ENCODE data around the gene MAPK13.
A peak's percentile ranks its signal among the peaks of the same experiment; 100 is the strongest.
"Not testable (repeated sequence)": the region's sequence is repeated elsewhere in the genome, so short reads cannot be mapped to it uniquely, and the experiment has no call there.

MAPK13 gene

DNA sequence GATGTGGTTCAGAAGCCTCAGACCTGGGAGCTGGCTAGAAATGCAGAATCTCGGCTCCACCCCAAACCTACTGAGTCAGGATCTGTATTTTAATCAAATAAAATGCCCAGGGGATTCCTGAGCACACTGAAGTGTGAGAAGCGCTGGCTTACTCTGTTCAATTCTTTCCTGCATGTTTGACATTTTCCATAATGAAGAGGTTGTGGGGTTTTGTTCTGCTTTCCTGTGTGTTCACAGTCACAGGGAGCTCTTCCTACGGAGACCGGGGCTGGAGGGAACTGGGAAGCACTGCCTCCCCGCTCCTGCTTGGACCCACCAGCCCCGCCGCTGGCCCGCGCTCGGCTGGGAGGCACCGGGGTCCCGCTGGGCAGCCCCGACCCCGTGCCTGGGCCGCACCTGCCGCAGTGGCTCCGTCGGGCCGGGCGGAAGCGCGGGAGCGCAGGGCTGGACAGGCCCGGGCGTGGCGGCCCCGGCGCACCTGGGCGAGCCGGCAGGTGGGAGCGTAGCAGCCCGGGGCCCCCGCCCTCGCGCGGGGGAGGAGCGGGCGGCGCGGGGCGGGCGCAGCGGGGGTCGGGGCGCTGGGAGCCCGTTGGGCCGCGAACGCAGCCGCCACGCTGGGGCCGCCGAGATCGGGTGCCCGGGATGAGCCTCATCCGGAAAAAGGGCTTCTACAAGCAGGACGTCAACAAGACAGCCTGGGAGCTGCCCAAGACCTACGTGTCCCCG lies at the start of gene MAPK13:
TSS of gene MAPK13 (plus strand) at position 573 of the 726 bp plus-strand sequence. CDS start at position 643, 70 bp downstream.
- DNase-seq: peak; percentile 61

- DNase-seq: no peak
Measured at GRCh38 chr6:36082318-36082717, 48.0 kb upstream of the MAPK13 start.

GRCh38 chr6:36083446-36083845 lies 46.9 kb upstream of the MAPK13 start:
- DNase-seq: no peak

- DNase-seq: not testable (repeated sequence)
Measured at GRCh38 chr6:36088204-36088603, 42.1 kb upstream of the MAPK13 start.

GRCh38 chr6:36089048-36089447 lies 41.3 kb upstream of the MAPK13 start:
- DNase-seq: no peak

DNA sequence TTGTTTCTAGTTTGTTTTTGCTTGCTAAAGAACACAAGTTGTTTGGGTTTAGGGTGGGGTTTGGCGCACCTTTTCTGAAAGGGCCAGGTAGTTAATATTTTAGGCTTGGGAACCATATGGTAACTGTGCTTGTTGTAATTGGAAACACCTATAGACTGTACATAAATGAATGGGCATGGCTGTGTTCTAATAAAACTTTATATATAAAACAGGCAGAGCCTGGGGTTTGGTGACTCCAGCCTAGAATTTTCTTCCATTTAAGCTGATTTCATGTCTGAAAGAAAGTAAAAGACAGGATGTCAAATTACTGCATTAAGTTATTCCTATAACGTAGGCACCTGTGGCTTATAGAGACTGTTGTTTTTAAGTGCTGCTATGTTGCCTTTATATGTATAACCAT lies 36.1 kb upstream of the MAPK13 start:
- no peak for DNase-seq

DNA sequence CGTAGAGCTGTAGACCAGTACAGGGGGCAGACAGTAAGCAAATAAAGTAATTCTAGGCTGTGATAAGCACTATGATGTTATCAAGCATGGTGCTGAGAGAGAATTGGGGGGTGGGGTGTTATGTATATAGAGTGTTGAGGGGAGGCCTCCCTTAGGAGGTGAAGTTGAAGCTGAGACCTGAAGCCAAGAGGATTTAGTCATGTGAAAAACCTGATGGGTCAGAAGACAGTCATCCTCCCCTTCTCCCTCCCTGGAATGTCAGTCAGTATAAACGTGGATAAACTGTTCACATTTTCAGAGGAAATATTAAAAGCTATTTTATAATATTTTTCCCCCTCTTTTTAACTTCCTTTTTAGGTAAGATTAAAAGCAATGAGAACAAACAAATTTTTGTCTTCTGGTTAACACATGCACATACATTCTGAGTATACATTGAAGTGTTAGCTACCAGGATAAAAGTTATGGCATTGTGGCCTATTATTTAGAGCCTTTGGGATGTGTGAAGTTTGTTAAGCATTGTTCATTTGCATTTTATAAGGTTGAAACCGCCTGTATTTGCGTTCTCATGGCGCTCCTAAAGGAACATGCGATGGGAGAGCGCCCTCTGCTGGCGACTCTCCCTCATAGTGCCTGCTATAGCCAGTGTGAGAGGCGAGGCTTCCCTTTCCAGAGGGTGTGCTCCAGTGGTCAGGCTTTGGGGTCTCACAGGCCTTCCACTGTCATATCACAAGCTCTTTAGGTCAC lies 35.4 kb upstream of the MAPK13 start:
- DNase-seq: peak; percentile 78

DNA sequence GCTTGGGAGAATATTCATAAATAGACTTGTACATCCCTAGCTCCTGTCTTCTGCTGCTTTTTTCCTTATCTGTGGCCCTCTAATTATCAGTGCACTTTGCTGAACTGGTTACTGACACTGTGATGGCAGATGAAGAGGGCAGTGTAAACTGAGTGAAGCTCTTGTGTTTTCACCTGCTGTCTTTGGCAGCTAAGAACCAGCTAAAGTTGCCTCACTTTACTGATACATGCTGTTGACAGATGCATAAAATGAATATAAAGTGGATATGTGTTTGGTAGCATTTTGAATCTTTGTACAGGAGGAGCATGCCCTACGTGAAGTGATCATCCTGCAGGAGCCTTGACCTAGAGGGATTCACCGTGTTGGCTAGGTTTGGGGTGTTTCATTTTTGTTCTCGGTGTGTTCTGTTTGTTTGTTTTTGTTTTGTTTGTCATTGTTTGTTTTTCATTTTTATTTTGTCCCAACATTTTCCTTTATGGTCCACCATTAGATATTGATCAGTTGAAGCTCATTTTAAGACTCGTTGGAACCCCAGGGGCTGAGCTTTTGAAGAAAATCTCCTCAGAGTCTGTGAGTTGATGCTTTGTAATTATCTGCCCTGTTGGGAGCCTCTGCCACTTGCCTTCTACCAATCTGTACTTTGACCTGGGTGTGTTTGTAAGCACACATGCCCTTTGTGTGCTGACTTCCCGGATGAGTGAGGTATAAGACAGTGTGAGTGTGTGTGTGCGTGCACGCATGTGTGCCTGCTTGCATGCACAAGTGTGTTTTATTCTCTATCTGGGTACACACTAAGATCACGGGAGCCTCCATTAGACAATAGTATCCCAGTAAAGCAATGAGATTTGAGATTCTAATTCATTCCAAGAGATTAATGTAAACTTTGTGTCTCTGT lies 34.6 kb upstream of the MAPK13 start:
- DNase-seq: no peak

DNA sequence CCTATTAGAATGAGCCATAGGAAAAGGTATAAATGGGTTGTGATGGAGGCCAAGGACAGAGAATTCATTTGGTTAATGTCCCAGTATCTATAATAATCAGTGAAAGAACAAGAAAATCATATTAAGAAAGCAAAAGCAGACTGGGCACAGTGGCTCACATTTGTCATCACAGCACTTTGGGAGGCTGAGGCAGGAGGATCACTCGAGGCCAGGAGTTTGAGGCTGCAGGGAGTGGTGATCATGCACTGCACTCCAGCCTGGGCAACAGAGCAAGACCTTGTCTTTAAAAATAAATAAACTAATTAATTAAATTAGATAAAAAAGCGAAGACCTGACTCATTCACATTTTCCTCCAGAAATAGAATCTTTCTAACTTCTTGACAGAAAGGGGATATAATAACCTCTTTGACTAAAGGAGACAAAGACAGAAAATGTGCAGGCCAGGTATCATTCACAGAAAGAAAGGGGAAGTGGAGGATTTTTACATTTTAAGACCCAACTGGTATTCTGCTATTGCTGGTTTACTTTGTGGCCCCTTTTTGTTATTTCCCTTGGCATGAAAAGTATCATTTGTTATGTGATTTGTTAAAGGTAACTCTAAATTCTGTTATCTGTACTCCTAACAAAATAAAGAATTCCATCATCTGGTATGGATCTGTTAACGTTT lies 31.9 kb upstream of the MAPK13 start:
- DNase-seq: no peak

DNA sequence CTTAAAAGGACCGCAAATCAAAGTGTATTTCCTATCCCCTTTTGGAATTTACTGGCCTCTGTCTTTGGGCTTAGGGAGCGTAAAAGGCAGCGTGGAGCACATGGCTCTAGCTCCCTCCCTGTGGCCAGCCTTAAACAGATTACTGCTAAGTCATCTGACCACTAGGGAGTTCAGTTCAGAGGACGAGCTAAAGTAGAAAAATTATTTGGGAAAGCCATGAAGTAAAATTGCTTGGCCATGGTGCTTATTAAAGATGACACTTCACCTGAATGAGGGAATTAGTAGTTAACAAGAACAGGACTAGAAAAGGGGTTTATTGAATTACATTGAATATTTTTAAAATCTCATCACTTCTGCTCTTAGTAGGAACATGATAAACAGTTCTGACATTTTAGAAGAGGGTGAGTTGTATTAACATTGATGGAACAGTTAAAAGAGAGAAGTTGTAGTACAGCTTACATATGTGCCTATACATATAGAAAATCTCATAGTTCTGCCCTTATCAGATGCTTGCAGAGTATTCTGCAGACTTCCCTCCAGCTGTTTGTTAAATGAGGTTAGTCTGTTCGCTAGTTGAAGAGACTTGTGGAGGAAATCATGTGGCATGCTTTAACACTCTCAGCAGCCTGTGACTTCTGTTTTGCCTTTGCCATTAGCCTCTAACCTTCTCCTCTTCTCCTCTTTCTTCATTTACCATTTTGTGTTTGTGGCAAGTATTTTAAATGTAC lies 31.2 kb upstream of the MAPK13 start:
- no peak for DNase-seq

DNA sequence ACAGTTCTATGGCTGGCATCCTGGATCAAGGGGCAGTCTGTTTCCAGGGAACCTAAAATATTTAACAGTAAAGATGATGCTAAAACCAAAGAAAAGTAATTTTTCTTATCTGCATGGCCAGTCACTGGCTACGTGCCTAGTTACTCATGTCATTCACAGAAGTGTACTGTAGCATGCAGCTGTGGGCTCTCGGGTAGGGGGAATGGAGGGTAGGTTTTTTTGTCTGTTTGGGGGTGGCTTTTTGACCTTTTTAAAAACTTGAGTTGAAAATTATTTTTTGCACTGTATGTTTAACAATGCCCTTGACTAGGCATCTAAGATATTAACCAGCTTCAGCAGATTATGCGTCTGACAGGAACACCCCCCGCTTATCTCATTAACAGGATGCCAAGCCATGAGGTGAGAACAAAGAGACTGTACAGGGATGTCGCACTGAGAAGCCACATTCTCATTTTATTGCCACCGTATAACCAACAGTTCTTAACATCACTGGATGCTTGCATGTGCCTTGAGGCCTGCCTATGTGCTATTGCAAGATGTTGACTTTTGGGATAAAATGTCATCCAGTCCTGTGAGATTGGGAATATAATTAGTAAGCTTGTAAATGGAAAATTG lies 30.3 kb upstream of the MAPK13 start:
- no peak for DNase-seq

DNA sequence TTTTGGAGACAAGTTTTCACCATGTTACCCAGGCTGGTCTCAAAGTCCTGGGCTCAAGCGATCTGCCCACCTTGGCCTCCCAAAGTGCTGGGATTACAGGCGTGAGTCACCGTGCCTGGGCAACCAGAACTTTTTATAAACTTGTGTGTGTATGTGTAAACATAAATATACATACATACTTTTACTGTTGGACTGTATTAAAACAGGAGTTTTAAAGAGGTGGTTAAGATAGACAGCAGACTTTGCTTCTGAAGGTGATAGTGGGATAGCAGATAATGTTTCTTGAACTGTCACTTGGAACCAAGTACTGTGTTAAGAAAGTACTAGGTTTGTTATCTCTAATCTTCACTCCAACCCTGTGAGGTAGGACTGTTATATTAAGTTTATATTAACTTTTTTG lies 28.6 kb upstream of the MAPK13 start:
- no peak for DNase-seq

DNA sequence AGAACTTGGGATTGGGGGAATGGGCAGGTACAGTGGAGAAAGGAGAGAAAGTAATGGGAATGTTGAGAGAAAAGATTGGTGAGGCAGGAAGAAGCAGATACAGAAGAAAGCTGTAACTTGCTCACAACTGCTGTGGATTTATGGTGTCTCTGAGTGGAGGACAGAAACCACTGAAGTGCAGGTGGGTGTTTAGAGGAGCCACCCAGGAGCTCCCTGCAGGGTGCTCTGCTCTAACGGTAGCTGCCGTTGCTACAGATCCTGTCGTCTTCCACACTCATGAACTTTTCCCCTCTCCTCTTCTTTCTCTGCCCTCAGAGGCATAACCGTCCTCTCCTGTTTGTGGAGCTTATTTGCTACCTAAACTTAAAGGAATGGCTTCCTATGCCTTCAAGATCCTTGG lies 27.5 kb upstream of the MAPK13 start:
- DNase-seq: no peak

- no peak for DNase-seq
Measured at GRCh38 chr6:36104836-36105235, 25.5 kb upstream of the MAPK13 start.

GRCh38 chr6:36109092-36109491 lies 21.2 kb upstream of the MAPK13 start:
- no peak for DNase-seq

- DNase-seq: no peak
Measured at GRCh38 chr6:36110050-36110449, 20.3 kb upstream of the MAPK13 start.

GRCh38 chr6:36110863-36111262 lies 19.4 kb upstream of the MAPK13 start:
- DNase-seq: no peak

DNA sequence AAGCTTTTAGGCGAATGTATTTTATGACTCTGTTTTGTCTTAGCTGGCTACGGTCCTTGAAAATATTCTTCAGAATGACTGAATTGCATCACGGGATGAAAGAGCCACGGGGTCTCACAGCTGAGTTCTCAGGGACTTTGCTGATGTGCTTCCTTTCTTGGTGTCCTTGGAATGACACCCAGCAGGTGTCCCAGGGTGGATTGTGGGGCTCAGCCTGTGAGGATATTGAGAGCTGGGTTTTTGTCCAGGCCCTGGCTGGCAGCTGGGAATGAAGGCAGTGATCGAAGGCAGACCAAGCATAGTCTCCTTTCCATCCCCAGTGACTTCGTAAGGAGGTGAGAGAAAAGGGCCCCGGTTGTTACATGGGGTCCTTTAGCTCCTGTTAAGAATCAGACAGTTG lies 18.8 kb upstream of the MAPK13 start:
- DNase-seq: no peak

DNA sequence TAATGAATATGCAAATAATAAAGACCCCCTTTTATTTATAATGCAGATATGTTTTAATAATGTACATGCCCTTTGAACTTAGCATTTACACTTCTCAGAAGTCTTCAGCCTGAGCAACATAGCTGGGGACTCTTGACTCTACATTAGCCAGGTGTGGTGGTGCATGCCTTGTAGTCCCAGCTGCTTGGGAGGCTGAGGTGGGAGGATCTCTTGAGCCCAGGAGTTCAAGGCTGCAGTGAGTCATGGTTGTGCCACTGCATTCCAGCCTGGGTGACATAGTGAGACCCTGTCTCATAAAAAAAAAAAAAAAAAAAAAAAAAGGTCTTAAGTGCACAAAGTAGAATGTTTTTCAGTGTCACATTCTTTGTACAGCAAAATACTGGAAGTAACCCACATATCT lies 17.3 kb upstream of the MAPK13 start:
- no peak for DNase-seq

DNA sequence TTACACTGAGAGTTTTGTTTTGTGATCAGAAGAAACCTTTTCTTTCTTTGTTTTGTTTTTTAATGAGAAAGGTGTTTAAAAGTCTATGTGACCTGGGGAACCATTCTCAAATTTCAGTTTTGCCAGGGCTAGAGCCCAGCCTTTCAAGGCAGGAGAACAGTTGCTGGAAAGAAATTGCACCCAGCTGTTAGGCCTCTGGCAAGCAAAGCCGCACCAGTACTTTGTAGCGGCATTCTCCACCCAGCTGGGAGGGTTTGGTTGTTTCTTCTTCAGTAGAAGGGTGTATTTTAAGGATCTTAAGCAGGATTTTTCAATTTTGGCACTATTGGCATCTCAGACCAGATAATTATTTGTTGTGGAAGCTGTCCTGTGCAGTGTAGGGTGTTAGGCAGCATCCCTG lies 16.6 kb upstream of the MAPK13 start:
- no peak for DNase-seq

GRCh38 chr6:36114798-36115408 lies 15.4 kb upstream of the MAPK13 start:
- DNase-seq: no peak
